Measurements from ENCODE around the gene TYK2.

TYK2 gene

GRCh38 chr19:10305139-10305806 is 75.1 kb downstream of the TYK2 start:
- no peak for DNase-seq

All from stimulated activated CD8-positive, alpha-beta memory T cell treated with anti-CD3 and anti-CD28 coated beads, Interleukin-4, amount 100 ng/mL, for 48 hours (primary cell).